HepG2 (cell line): Measurements from ENCODE around the gene ZNF433. TPM values are rescaled to one million over a fixed set of nuclear protein-coding genes. Genes with fewer than 3 reads are reported as not detected.
A peak's percentile ranks its signal among the peaks of the same experiment; 100 is the strongest.

Experiments used
- ATAC-seq: fragments of 200-7000 bp; cut with Tn5 transposase; 3 replicates; pipeline ENCODE4 v1.9.1; 2020; ENCODE audit warnings: mild to moderate bottlenecking, moderate library complexity
- BruUV-seq: library from RNA; stranded (reverse); fragments of 400-500 nt; replicated peaks from 2 replicates; lab custom pipeline; 2021; lab: Mats Ljungman, UMichigan
- CTCF ChIA-PET: fragments of 300-600 bp; formaldehyde crosslinking; extraction: SDS; loops from one replicate; lab custom pipeline; 2021; ENCODE audit warnings: low total read pairs, inconsistent platforms, low intra/inter-chr PET ratio; lab: Yijun Ruan, JAX
- POLR2A ChIA-PET: fragments of 350-600 bp; sonication (Branson Sonifier 250); formaldehyde crosslinking; loops from one replicate; lab custom pipeline; 2020; ENCODE audit warnings: antibody characterized with exemption, inconsistent platforms; lab: Yijun Ruan, JAX
- DNase-seq: peaks from one replicate; pipeline ENCODE4 v3.0.0-alpha.2; 2015; ENCODE audit warnings: low spot score
- FAIRE-seq: peaks from 3 replicates; lab custom pipeline; 2011; peaks lifted over from hg19 to GRCh38; lab: Jason Lieb, UNC
- H2AFZ ChIP-seq: one replicate; pipeline ENCODE4 v1.6.1; 2011; ENCODE audit warnings: low read length, inconsistent platforms
- H3K27ac ChIP-seq: fragments of 300-600 bp; 3 replicates; pipeline ENCODE4 v1.8.0; 2011; ENCODE audit warnings: mixed run types, mild to moderate bottlenecking, mixed read lengths, low read length, inconsistent platforms; ENCODE audit not compliant: insufficient read depth; ENCODE audit errors: extremely low read length
- H3K27me3 ChIP-seq, 2 experiments: fragments of 200-600 bp in 1 of 2; 2 replicates in 1 of 2; 3 replicates in 1 of 2; pipeline versions ENCODE4 v1.6.0 to v1.8.0; 2011; ENCODE audit warnings: low read length in 2 of 2, mild to moderate bottlenecking in 2 of 2, moderate library complexity in 2 of 2, inconsistent platforms in 1 of 2; ENCODE audit not compliant: insufficient read depth in 2 of 2, control insufficient read depth in 1 of 2
- H3K36me3 ChIP-seq, 2 experiments: fragments of 200-600 bp in 1 of 2; replicated peaks in 1 of 2; 2 replicates in 1 of 2; 3 replicates in 1 of 2; pipeline versions ENCODE4 v1.5.1 to v1.8.0; 2011; ENCODE audit warnings: low read length in 2 of 2, inconsistent platforms in 1 of 2; ENCODE audit not compliant: insufficient read depth in 2 of 2, control insufficient read depth in 1 of 2
- H3K4me1 ChIP-seq: 2 replicates; pipeline ENCODE4 v1.5.1; 2012; ENCODE audit warnings: low read length, inconsistent platforms; ENCODE audit not compliant: insufficient read depth
- H3K4me2 ChIP-seq: 2 replicates; pipeline ENCODE4 v1.6.0; 2011; ENCODE audit warnings: low read depth, low read length, inconsistent platforms
- H3K4me3 ChIP-seq, 3 experiments: fragments of 200-600 bp in 1 of 3; sonication (generic), shearing (Covaris generic) in 1 of 3; replicated peaks in 1 of 3; 2 replicates each; pipeline ENCODE4 v1.5.1; 2011 to 2016; ENCODE audit warnings: low read length in 3 of 3, inconsistent platforms in 2 of 3, low read depth in 2 of 3, mild to moderate bottlenecking in 2 of 3, control low read depth in 1 of 3, mixed read lengths in 1 of 3; ENCODE audit not compliant: insufficient read depth in 1 of 3
- H3K79me2 ChIP-seq: one replicate; pipeline ENCODE4 v1.6.1; 2011; ENCODE audit warnings: low read length, inconsistent platforms; ENCODE audit not compliant: insufficient read depth
- H3K9ac ChIP-seq: 2 replicates; pipeline ENCODE4 v1.6.0; 2011; ENCODE audit warnings: mild to moderate bottlenecking, low read depth, low read length, inconsistent platforms; ENCODE audit not compliant: insufficient read depth
- H3K9me3 ChIP-seq: 2 replicates; pipeline ENCODE4 v1.5.1; 2012; ENCODE audit warnings: mild to moderate bottlenecking, low read length
- H4K20me1 ChIP-seq: 2 replicates; pipeline ENCODE4 v1.6.0; 2011; ENCODE audit warnings: inconsistent platforms, mild to moderate bottlenecking, low read length, moderate library complexity; ENCODE audit not compliant: insufficient read depth
- RXRB ChIP-seq: IDR thresholded peaks from 2 replicates; pipeline ENCODE4 v1.6.1; 2016; ENCODE audit warnings: borderline replicate concordance, missing genetic modification reagents, missing compliant biosample characterization
- ZBTB42 ChIP-seq: sonication (generic); formaldehyde crosslinking; IDR thresholded peaks from 2 replicates; pipeline ENCODE4 v1.5.0; 2020; ENCODE audit warnings: mild to moderate bottlenecking, missing genetic modification reagents
- ZNF230 ChIP-seq: sonication (generic); formaldehyde crosslinking; IDR thresholded peaks from 2 replicates; pipeline ENCODE4 v1.4.0; 2020; ENCODE audit warnings: mild to moderate bottlenecking, missing genetic modification reagents
- WGBS: methylation state at CpG from one replicate; pipeline ENCODE4 v1.1.6; 2017; ENCODE audit warnings: low lambda C conversion rate; 5-methylcytosine and 5-hydroxymethylcytosine counted together
- in situ Hi-C: cut with HindIII; loops from 2 replicates; pipeline ENCODE4 v1.10.0; 2017; ENCODE audit warnings: low pct_unique_long_range_greater_than_20kb; ENCODE audit not compliant: extremely low pct_ligation_motif_present
- intact Hi-C: fragments of 100-400 bp; cut with micrococcal nuclease; formaldehyde crosslinking; loops from one replicate; pipeline ENCODE4 v1.10.0; 2022; ENCODE audit not compliant: unreplicated experiment
- polyA plus RNA-seq, 8 experiments: library from polyadenylated mRNA; depleted of rRNA in 3 of 8; stranded (reverse) in 7 of 8; unstranded in 1 of 8; fragments of >200 nt; fragmentation: Illumina TruSeq in 4 of 8; extraction: Trizol in 4 of 8; gene quantifications; 2 replicates each; pipeline versions ENCODE4 v1.2.1 to v1.2.3, GENCODE V29; 2011 to 2016; ENCODE audit warnings: low read depth in 4 of 8, missing spikeins in 1 of 8, mixed read lengths in 1 of 8; ENCODE audit not compliant: insufficient read depth in 1 of 8
- total RNA-seq, 5 experiments: library from RNA; depleted of rRNA; stranded (reverse); fragments of >200 nt; fragmentation: Illumina TruSeq; extraction: Trizol; gene quantifications; 2 replicates each; pipeline ENCODE4 v1.2.3, GENCODE V29; 2016; ENCODE audit warnings: low read depth in 1 of 5
- TF ChIP-seq, protein P1 (sequence below): sonication (generic); formaldehyde crosslinking; IDR thresholded peaks from 2 replicates; pipeline ENCODE4 v1.5.0; 2020; ENCODE audit warnings: mild to moderate bottlenecking, missing genetic modification reagents

The ZNF433 gene
- total and polyA plus RNA-seq, 2 of the 13 experiments (the other 11 are each of a cell fraction or from before 2014, with no cell fraction given), result 1.8 to 4.9 TPM

DNA sequence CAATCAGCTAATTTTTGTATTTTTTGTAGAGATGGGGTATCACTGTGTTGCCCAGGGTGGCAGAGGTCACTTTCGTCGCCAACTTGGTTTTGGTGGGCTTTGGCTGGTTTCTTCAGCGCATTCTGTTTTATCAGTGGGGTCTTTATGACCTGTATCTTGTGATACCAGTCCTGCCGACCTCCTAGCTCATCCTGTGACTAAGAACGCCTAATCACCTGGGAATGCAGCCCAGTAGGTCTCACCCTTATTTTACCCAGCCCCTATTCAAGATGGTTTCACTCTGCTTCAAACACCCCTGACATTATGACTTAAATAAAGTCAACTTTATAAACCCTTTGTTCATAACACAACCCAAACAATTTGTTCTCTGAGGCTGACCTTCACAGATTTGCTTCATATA lies 20.3 kb upstream of the ZNF433 start:
- Histone ChIP-seq H3K9ac (no peak overlapping the region), H3K79me2 (no peaks in the 10 kb centered on the region), H4K20me1 (no peaks in the 10 kb centered on the region), H3K27me3 (peaks cover 0 to 14% of the 10 kb centered on the region in 2 experiments; a peak in 2 of 5 replicates), H3K27ac (no peak overlapping the region), H3K36me3 (no peaks in the 10 kb centered on the region), H3K4me3 (0 out of 6 replicates have a peak overlapping the region, but pooled peaks of 1 of the 3 experiments have one; percentile 38), H3K4me2 (peak overlapping the region; percentile 56), H3K9me3 (no peaks in the 10 kb centered on the region), H2AFZ (no peak overlapping the region), H3K4me1 (peaks cover 59% of the 10 kb centered on the region)
- WGBS, result 44% methylated on average over 5 of the region's 5 CpGs
- no TSS peak for BruUV-seq
- intact Hi-C loops (loop anchor here (5.0 kb wide), 1 partner anchor 173 kb away; no protein-coding TSS in a partner anchor), in situ Hi-C loops (loop anchor here (5.0 kb wide), 1 partner anchor 87 kb away; the partner anchor contains the start of gene ZNF20)
- TF ChIP-seq RXRB (CRISPR knock-in tag) (no peak), ZBTB42 (no peak), ZNF230 (CRISPR knock-in tag) (no peak)
- TF ChIP-seq, protein P1, sequence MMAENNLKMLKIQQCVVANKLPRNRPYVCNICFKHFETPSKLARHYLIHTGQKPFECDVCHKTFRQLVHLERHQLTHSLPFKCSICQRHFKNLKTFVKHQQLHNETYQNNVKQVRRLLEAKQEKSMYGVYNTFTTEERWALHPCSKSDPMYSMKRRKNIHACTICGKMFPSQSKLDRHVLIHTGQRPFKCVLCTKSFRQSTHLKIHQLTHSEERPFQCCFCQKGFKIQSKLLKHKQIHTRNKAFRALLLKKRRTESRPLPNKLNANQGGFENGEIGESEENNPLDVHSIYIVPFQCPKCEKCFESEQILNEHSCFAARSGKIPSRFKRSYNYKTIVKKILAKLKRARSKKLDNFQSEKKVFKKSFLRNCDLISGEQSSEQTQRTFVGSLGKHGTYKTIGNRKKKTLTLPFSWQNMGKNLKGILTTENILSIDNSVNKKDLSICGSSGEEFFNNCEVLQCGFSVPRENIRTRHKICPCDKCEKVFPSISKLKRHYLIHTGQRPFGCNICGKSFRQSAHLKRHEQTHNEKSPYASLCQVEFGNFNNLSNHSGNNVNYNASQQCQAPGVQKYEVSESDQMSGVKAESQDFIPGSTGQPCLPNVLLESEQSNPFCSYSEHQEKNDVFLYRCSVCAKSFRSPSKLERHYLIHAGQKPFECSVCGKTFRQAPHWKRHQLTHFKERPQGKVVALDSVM, result peak; percentile 9; the same call in 1 of the 2 replicates
- DNase-seq (no peak), ATAC-seq (no peak), FAIRE-seq (no peak)
- POLR2A ChIA-PET, result no interaction called here
- CTCF ChIA-PET, result interaction anchor here (1.2 kb wide), 1 partner anchor 85 kb away, joined by 6 read pairs; the partner anchor contains the start of gene ZNF20
